HG03521 (cell line): ENCODE measurements around the gene LRRC8C.
"Not testable (repeated sequence)": the region's sequence is repeated elsewhere in the genome, so short reads cannot be mapped to it uniquely, and the experiment has no call there.

Experiments used
- ATAC-seq: cut with Tn5 transposase; IDR thresholded peaks from one replicate; pipeline ENCODE4 v1.9.1; 2021; ENCODE audit warnings: mild to moderate bottlenecking, moderate library complexity; ENCODE audit not compliant: unreplicated experiment

LRRC8C gene

DNA sequence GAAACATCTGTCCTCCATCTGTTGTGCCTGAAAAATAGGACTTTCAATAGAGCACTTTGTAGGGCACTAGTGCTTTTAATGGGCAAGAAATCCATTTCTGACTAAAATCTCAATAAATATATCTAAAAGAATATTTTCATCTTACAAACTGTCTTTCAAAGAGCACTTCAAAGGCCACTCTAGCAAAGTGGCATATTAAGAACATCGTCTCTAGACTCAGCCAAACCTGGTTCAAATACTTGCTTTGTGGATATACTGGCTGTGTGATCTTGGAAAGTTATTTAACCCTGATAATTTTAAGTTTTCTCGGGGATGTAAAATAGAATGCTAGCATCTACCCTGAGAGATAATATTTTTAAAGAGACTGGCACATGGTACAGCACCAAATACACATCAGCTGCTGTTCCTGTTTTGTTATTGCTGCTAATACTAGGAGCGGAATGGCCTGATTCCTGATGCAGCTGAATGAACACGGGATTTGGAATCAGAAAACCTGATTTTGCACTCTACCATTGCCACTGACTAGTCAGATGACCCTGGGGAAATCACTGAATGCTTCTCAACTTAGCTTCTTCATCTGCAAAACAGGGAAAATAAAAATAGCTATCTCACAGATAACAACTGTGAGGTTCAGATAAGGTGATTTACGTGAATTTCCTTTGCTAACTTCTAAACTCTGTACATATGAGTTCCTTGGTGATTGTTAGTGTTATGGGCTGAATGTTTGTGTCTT is 25.2 kb upstream of the LRRC8C start:
- no peak for ATAC-seq

DNA sequence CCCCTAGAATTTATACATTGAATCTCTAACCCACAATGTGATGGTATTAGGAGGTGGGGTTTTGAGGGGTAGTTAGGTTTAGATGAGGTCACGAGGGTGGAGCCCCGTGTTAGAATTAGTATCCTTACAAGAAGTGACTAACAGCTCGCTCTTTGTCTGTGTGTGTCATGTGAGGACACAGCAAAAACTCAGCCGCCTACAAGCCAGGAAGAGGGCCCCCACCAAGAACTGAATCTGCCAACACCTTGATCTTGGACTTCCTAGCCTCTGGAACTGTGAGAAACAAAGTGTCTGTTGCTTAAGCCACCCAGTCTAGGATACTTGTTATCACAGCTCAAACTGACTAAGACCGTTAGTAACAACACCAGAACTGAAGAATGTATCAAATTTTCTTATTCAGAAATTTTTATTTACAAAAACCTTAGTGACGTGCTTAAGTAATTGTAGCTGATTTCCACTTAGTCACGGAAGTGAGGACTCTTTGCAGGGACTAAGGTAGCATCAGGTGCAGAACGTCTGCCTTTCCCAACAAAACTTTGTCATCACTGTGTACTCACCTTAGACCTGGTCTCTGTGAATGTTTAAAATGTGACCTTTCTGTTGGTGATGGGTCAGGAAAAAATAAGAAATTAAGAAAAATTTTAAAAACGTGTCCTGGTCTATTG is 24.5 kb upstream of the LRRC8C start:
- ATAC-seq = no peak

DNA sequence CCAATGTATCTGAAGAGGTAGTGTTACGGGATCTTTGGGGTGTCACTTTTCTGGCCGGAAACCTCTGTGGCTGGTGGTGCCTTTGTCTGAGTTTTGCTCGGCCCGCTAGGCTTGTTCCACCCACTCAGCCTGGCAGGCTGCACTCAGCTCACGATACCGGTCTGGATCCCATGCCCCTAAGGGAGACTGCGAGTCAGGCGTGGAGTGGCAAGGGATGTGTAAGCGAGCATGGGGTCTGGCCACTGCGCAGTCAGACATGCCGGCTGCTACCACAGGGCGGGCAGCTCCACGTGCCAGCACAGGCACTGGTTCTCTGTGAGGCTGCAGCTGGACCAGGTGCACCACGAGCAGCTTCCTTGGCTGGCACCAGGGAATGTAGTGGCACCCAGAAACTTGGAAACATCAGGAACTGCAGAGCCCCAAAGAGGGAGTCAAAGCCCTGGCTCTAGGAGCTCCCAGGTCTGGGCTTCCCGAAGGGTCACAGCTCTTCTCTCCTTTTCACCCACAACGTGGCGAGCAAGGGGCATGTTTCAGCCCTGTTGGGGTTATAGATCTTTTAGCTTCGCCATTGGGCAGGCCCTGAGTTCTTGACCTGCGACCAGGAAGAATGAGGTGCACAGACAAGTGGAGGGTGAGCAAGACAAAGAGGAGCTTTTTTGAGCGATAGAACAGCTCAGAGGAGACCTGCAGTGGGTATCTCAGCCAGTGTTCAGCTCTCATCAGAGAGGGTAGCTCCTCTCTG is 23.8 kb upstream of the LRRC8C start:
- ATAC-seq = no peak

DNA sequence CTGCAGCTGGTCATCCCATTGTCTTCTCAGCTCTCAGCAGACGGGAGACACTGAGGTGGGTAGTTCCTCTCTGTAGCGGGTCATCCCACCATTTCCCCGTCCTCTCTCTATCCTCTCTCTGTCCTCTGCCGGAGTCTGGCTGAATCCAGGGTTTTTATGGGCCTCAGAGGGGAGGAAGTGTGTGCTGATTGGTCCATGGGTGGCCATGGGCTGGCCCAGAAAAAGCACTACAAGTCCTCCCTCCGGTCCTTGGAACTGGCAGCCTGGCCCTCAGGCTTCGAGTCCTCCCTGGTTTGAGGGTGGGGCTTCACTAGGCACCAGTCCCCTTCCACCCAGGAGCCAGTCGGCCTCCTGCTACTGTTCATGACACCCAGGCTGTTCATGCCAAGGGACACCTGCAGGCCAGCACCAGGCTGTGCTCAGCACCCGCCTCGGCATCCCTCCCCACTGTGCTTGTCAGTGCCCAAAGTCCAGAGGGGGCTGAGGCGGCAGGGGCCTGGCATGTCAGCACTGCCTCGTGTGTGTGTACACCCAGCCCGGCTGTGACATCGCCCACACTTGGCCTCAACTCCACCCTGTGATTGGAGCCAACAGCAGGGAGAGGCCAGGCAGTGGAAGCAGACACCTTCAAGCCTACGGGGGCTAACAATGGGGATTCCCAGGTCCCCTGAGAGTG is 23.0 kb upstream of the LRRC8C start:
- no peak for ATAC-seq

DNA sequence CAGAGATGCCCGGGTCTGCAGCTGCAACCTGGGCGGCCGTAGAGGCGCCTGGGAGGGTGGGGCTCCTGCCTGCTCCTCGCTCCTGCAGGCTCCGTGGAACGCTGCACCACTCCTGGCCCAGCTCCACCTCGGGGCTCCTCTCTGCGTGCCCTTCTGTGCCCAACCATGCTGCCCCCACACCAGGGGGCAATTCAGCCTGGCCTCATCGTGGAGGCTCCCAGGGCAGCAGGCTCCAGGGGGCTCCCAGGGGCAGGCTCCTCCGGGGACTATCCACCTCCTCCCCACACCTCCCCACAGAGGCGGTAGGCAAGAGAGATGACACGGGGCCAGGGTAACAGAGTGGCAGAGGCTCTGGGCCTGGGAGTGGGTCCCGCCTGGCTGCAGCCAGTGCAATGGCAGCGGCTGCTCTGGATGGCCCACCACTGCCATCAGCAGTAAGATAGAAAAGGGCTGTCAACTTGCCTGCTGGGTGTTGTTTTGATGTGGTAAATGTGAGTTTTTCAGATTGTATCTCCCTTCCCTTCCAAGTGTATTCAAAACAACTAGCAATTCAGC is 22.4 kb upstream of the LRRC8C start:
- no peak for ATAC-seq

DNA sequence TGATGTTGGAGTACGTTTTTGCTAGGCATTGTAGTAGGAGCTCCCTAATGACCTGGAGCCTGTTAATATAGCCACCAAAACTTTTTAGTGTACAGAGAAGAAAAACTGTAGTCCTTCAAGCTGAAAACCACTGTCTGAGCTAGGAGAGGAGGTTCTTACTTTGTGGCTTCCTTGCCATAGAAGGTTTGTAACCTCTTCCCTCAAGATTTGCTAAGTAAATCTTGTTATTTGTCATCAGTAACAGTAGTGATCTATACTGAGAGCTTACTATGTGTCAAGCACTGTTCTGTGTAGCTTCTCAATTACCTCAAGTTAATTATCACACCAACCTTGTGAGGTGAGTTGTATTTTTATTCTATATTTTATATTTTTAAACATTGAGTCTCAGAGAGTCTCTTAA is 21.2 kb upstream of the LRRC8C start:
- ATAC-seq = peak; percentile 88

DNA sequence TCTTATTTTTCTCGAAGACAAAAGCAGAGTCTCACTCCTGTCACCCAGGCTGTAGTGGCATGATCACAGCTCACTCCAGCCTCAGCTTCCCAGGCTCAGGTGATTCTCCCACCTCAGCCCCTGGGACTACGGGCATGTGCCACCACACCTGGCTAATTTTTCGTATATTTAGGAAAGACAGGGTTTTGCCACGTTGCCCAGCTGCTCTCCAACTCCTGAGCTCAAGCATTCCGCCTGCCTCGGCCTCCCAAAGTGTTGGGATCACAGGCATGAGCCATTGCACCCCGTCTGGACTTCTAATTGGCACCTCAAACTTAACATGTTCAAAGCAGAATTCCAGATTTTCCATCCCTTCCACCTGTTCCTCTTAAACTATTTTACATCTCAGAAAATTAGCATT is 19.0 kb upstream of the LRRC8C start:
- no peak for ATAC-seq

DNA sequence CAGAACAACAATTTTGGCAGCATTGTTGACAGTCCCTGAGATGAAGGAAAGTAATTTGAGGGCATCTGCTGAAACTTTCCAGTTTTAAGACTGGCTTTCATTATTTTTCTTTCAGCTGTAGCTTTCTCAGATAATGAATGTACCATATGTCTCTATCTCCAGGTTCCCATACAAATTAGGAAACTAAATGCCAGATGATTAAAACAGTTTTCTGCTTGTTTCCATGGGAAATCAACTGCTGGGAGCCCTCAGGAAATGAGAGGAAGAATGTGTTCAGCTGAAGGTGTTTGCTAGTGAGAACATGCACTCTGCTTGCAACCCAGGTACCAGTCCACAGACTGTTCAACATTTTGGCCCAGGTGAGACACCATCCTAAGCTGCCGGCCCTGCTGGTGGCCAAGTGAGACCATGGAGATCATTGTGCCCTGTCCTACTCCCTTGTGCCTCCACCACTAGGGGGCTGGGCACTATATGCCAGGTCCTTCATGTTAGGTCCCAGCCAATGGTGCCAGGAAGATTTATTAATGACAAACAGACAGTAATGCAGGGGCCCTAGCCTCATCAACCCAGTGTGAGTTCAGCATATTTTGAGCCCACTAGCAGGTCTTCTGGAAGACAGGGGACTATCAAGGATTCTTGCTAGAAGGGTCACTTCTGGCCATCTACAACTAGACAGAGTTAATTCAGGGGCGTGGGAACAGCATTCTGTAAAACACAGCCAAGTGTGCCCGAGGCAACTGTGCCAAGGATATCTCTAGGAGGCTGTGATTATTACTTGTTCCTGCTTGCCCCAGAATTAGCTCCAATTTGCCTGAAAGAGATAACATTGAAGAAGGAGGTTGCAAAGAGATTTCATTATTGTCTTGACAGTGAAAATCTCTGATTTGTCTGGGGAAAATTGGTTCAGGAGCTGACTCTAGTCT is 17.0 kb upstream of the LRRC8C start:
- no peak for ATAC-seq

DNA sequence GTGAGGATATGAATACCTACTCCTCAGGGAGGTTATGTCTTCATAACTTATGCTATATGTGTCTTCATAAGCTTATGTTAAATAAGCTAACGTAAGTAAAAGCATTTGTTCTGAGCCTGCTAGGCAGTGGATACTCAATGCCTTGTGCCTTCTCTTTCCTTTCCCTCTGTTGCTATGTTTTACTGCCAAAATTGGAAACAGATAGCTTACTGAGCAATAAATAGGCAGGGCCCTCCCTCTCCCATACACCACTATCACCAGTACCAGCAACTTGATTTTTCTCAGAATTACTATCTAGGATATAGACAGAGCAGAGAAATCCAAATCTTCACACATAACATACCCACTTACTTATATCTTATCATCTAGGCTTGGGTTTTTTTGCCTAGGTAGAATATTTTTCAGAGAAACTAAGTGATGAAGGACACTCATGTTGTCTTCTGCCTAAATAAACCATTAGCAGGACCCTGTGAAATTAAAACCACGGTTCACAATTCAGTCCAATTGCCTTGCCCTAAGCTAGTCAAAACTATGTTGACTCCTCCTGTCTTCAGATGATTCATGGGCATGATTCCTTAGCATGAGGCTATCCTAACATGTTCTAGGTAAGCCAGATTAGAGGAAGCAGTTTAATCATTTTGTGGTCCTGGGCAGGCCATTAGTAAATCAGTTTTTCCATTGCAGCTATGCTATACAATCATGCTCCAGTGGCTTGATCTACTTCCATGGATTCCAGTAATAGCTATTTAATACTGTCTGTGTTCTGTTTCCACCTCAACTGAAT is 15.9 kb upstream of the LRRC8C start:
- no peak for ATAC-seq

DNA sequence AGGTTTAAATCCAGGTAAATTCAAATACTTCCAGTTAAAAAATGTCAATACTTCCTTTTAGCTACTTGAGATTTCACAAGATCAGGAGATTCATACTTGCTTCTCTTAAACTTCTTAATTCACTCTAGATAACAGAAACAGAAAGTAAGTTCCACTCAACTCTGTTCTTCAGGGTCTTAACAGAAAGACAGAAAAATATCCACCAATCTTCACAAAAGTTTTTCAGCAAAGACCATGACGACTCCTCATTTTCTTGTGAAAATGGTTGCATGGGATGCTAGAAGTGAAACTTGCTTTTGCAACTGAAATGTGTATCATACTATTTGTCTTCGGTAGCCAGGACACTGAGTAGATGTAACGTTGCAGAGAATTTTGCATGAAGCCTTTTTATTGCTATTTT is 12.3 kb upstream of the LRRC8C start:
- ATAC-seq = no peak

DNA sequence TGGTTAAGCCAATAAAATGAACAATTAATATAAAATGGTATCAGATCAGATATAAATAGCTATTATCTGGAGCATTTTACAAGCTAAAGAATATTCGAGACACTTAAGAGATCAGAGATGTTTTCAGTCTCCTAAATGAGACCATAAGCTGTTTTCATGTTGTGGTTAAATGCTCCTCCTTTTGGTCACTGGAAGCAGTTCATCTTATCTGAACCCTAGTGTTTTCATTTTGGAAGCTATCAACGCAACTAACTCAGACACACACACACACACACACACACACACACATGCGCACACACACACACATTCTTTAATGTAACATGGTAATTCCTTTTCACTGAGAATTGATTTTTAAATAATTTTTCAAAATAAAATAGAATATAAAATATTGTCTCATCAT is 10.0 kb upstream of the LRRC8C start:
- no peak for ATAC-seq

DNA sequence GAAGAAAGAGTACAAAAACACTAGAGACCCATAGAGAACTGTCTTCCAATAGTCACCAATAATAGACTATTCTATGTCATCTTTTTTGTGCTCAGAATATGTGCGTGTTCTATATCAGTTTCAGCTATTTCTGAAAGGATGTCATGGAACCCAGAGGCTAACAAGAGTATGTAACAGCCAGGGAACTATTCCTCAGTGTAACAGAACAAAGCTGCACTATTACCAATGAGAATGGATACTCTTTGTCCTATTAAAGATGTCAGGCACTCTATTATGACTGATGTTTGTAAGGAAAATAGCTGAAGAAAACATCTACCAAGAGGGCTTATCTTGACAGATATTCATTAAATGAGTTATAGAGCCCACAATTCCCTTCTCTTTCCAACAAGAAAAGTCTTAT is 8.6 kb upstream of the LRRC8C start:
- ATAC-seq = no peak

DNA sequence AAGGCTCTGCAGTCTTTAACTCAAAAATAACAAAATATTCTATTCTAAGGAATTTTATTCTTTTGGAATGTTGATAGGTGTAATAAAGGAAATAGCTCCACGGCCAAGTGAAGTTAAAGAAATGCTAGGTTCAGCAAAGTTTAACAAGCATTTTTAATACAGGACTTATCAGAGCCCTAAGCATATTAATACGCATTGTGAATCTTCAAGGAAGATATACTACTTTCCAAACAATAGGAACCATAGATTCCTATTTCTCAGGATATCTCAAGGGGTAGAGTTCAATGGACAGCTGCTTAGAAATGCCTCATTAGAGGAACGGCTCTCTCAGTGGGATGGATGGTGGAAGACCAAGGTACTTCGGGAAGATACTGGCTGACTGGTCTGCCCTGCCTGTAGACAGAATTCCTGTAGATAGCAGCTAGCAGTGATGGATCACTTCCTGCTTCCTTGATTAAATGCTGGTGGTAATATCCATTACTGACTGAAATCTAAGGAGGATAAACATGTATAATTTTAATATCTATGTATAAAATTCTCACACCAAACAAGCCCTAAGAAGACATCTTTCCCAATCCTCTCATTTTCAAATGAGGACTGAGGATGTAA is 8.1 kb upstream of the LRRC8C start:
- ATAC-seq = no peak

DNA sequence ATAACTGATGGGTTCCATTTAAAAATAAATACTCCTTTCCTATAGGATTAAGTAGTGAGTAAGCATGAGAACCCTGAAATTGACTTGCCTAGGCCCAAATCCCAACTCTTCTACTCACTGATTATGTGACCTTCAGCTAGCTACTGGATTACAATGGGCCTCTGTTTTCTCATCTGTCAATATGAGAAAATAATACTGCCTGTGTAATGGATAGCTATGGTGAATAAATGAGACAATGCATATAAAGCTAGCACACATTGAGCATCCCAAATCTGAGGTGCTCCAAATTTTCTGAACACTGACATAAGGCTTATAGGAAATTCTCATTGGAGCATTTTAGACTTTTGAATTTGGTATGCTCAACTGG is 5.3 kb upstream of the LRRC8C start:
- no peak for ATAC-seq

DNA sequence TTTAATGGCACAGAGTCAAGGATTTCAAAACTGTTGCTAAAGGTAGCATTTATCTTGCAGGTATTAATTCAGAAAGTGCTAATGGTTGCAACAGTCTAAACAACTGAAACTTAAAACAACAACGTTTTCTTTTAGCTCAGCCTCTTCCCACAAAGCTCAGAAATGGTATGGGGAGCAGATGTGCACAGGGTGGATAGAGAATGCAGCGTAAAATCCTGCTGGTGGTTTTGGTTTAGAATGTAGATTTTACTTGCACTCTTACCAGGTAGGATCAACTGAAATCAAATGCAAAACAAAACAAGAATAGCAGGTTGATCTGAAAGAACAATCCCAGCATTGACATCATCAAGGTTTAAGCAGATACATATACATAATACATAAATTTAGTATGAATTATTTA is 3.8 kb upstream of the LRRC8C start:
- ATAC-seq = no peak

DNA sequence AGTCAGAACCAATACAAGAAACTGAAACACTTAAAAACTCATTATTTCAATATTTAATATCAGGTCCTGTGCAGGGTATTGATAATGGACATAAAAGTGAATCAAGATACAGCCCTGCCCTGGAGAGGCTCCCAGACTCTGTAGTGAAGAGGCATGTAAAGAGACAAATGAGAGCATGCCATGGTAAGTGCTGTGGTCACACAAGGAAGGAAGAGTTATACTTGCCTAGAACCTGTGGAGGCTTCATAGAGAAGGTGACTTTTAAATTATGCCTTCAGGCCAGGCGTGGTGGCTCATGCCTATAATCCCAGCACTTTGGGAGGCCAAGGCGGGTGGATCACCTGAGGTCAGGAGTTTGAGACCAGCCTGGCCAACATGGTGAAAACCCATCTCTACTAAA is 3.3 kb upstream of the LRRC8C start:
- not testable (repeated sequence) for ATAC-seq

DNA sequence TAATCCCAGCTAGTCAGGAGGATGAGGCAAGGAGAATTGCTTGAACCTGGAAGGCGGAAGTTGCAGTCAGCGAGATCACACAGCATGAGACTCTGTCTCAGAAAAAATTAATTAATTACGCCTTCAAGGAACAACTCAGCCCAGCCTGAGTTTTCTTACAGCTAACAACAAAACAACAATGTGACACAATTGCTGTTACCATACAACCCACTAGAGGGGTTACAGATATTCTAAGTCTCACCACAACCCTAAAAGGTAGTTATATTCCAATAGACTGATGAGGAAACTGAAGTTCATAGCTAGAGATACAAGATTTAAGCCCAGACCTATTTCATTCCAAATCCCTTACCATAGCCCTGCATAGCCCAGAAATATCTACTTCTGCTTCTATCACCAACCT is 2.9 kb upstream of the LRRC8C start:
- no peak for ATAC-seq

DNA sequence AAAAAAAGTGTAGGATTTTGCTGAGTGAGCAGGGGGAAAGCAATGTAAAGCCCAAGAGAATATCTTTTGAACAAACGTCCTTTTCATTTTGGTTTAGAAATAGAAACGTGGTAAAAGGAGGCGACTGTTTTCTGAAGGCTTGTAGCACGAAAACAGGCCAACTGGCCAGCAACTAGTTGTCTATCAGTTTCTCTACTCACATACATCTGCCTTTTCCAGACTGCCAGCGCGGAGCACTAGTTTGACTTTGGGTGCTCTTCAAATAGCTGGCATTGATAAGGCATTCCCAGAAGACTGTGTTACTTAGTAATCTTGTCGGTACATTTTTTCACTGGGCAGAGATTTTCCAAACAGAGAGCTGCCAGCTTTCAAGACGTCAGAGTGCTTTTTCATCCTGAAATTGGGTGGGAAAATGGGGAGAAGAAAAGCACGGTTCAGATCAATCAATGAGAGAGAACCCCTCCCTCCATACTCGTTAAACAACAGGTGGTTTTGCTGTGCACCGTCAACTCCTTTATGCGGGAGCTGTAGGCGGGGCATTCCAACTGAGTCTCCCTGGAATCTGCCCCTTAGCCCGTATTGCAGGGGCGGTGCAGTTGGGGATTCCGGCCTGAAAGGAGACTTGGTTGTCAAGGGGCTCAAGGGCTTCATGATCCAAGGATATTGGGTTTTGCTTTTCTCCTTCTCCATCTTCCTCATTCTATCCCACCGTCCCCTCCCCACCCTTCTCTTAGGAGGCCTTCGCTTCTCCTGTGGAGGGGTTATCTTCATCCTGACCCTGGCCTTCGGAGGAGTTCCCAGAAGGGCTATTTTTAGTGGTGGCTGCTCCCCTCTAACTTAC is 884 bp upstream of the LRRC8C start:
- ATAC-seq = no peak
